HFFc6 (cell line): ENCODE measurements around the gene HSPBAP1. TPM values are rescaled to one million over a fixed set of nuclear protein-coding genes. Genes with fewer than 3 reads are reported as not detected.

Source experiments
- DNase-seq: peaks from one replicate; pipeline ENCODE4 v3.0.0-alpha.2; 2018
- H3K27ac Mint-ChIP-seq: 2 replicates; pipeline ENCODE4 v1.8.0; 2020; ENCODE audit warnings: mild to moderate bottlenecking, mixed read lengths
- H3K27me3 Mint-ChIP-seq: 2 replicates; pipeline ENCODE4 v1.8.0; 2021; ENCODE audit warnings: mild to moderate bottlenecking, moderate library complexity, mixed read lengths; ENCODE audit not compliant: insufficient read depth
- H3K36me3 Mint-ChIP-seq: 2 replicates; pipeline ENCODE4 v1.8.0; 2021; ENCODE audit warnings: low read depth, mixed read lengths
- H3K4me1 Mint-ChIP-seq: 2 replicates; pipeline ENCODE4 v1.8.0; 2020; ENCODE audit warnings: low read depth, mixed read lengths
- H3K4me3 Mint-ChIP-seq: 2 replicates; pipeline ENCODE4 v1.8.0; 2020; ENCODE audit warnings: mild to moderate bottlenecking, moderate library complexity, mixed read lengths
- H3K9me3 Mint-ChIP-seq: 2 replicates; pipeline ENCODE4 v1.8.0; 2020; ENCODE audit warnings: mild to moderate bottlenecking, mixed read lengths
- total RNA-seq, 6 experiments: library from RNA; stranded (reverse); fragmentation: NEBNext Ultra II Directional; extraction: Animal tissue kit (Norgen Biotek cat#: 25700); gene quantifications; 2 replicates in 1 of 6; 3 replicates in 5 of 6; pipeline ENCODE4 v1.2.3, GENCODE V29; 2021
- TF ChIP-seq, protein P1 (sequence below): fragments of 200-600 bp; sonication (generic); IDR thresholded peaks from 2 replicates; pipeline ENCODE4 v1.5.0; 2021; ENCODE audit warnings: antibody characterized with exemption, mild to moderate bottlenecking

Gene HSPBAP1
- total RNA-seq, 6 experiments from 2014 or later, result 1.5 to 3.2 (median 2.6) TPM

DNA sequence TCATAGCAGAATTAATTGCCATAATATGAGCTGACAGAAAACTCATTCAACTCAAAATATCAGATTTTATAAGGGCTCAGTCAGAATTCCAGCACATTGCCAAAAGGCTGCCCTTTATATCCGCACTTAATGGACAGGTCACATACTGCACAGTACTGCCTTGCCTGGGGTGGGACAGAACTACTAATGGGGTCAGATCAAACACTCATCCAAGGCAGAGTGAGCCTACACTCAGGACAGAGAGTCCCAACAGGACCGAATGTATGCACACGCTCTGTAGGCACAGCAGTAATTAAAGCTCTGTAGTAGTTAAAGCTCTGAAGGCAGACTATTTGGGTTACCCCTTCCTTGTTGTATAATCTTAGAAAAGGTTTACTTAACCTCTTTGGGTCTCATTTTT lies 27.2 kb downstream of the HSPBAP1 start:
- Mint-ChIP-seq H3K4me3 (no peak overlapping the region), H3K9me3 (no peaks in the 10 kb centered on the region), H3K4me1 (no peaks in the 10 kb centered on the region), H3K27ac (no peak overlapping the region), H3K36me3 (no peaks in the 10 kb centered on the region), H3K27me3 (no peaks in the 10 kb centered on the region)
- DNase-seq, result no peak
- TF ChIP-seq, protein P1, sequence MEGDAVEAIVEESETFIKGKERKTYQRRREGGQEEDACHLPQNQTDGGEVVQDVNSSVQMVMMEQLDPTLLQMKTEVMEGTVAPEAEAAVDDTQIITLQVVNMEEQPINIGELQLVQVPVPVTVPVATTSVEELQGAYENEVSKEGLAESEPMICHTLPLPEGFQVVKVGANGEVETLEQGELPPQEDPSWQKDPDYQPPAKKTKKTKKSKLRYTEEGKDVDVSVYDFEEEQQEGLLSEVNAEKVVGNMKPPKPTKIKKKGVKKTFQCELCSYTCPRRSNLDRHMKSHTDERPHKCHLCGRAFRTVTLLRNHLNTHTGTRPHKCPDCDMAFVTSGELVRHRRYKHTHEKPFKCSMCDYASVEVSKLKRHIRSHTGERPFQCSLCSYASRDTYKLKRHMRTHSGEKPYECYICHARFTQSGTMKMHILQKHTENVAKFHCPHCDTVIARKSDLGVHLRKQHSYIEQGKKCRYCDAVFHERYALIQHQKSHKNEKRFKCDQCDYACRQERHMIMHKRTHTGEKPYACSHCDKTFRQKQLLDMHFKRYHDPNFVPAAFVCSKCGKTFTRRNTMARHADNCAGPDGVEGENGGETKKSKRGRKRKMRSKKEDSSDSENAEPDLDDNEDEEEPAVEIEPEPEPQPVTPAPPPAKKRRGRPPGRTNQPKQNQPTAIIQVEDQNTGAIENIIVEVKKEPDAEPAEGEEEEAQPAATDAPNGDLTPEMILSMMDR, result no peak

DNA sequence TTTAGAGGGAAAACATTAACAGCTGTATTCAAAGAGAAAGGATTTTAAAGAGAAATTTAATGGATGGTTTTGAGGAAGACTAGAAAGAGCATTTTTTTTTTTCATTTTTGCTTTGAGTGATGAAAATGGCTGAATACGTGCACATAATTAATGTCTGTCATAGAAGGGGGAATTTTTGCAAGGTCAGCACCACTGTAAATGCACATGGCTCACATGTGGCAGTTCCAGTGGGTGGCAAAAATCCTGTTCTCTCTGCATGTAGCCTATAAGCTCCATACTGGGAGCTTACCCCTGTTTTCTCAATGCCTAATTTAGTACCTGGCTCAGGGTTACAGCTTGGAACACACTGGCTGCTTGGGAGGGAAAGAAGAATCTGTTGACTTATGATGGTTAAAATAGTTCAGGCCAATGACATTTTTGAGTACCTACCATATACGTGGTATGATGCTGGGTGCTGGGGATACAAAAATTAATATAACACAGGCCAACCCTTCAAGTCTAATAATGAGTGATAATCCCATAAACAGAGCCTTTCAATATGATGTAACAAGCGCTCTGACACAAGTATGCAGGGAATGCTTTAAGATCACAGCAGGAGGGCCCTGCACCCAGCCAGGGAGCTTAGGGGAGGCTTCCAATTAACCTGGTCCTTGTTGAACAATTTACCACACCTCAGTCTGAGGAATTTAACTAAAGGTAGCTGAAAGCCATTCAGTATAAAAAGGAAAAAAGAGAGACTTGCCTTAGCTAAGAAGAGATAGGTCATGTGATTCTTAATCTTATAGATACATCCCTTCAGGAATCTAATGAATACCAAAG lies 33.0 kb downstream of the HSPBAP1 start:
- Mint-ChIP-seq H3K4me3 (no peak overlapping the region), H3K27ac (no peak overlapping the region), H3K36me3 (no peaks in the 10 kb centered on the region), H3K27me3 (no peaks in the 10 kb centered on the region), H3K4me1 (peaks cover 16% of the 10 kb centered on the region), H3K9me3 (no peaks in the 10 kb centered on the region)
- DNase-seq, result no peak
- TF ChIP-seq, protein P1, result no peak

- H3K36me3 Mint-ChIP-seq, result peaks cover 4% of the 10 kb centered on the region; the same call in 1 of the 2 replicates
- H3K27me3 Mint-ChIP-seq, result no peaks in the 10 kb centered on the region
- peaks cover 16% of the 10 kb centered on the region for H3K4me1 Mint-ChIP-seq
- no peaks in the 10 kb centered on the region for H3K9me3 Mint-ChIP-seq
- H3K4me3 Mint-ChIP-seq, result peak overlapping the region; percentile 15; the same call in 1 of the 2 replicates
- TF ChIP-seq, protein P1, result no peak
- peak overlapping the region; percentile 20; the same call in 1 of the 2 replicates for H3K27ac Mint-ChIP-seq
- DNase-seq, result no peak
Observed at GRCh38 chr3:122758877-122759560, 34.6 kb downstream of the HSPBAP1 start.

- DNase-seq, result no peak
- Mint-ChIP-seq H3K4me3 (no peak overlapping the region), H3K27me3 (no peaks in the 10 kb centered on the region), H3K36me3 (peaks cover 4% of the 10 kb centered on the region; the same call in 1 of the 2 replicates), H3K27ac (no peak overlapping the region), H3K4me1 (peaks cover 11% of the 10 kb centered on the region), H3K9me3 (no peaks in the 10 kb centered on the region)
- TF ChIP-seq, protein P1, result no peak
Observed at GRCh38 chr3:122755491-122755890, 38.1 kb downstream of the HSPBAP1 start.

DNA sequence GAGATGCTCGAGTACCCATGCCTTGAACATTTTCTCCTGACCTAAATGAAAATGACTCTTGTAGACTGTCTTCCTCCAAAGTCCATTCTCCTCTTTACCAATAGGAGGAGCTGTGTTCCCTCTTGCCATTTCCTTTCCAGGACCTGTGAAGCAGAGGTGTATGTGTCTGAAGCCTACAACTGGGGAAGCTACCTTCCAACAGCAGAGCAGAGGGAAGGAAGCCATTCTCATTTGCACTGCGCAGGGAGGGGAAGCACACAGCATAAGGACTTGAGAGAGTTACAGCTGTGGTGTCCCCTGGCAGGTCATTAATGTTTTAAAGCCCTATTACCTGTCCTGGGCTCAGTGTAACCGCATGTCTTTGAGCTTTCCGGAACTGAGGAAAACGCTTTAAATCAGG lies 38.7 kb downstream of the HSPBAP1 start:
- Mint-ChIP-seq H3K4me3 (no peak overlapping the region), H3K27me3 (no peaks in the 10 kb centered on the region), H3K9me3 (no peaks in the 10 kb centered on the region), H3K4me1 (peaks cover 7% of the 10 kb centered on the region), H3K27ac (no peak overlapping the region), H3K36me3 (peaks cover 4% of the 10 kb centered on the region; the same call in 1 of the 2 replicates)
- DNase-seq, result peak; percentile 39
- TF ChIP-seq, protein P1, result peak; percentile 87
